ENCODE measurements around the gene KRT72. TPM values are rescaled to one million over a fixed set of nuclear protein-coding genes. Genes with fewer than 3 reads are reported as not detected.

KRT72 gene
- total and polyA plus RNA-seq, 2 of the 13 experiments (the other 11 are each of a cell fraction or from before 2014, with no cell fraction given): not detected

GRCh38 chr12:52649066-52649465 is 47.8 kb upstream of the KRT72 start (continued):
- TF ChIP-seq ZNF687 (CRISPR knock-in tag; IDR thresholded peaks at IDR 0.05) (no peak), ZBTB4 (CRISPR knock-in tag; IDR thresholded peaks at IDR 0.05; ENCODE audit: borderline replicate concordance) (no peak), GATAD1 (CRISPR knock-in tag; IDR thresholded peaks at IDR 0.05) (no peak), ZFAT (CRISPR knock-in tag; conservative IDR thresholded peaks at IDR 0.05) (no peak), SOX13 (IDR thresholded peaks at IDR 0.05) (no peak), SOX13 (CRISPR knock-in tag; conservative IDR thresholded peaks at IDR 0.05 in 1 of 2, IDR thresholded peaks at IDR 0.05 in 1 of 2) (no peak), NCOA2 (CRISPR knock-in tag; IDR thresholded peaks at IDR 0.05) (no peak), ZNF331 (CRISPR knock-in tag; IDR thresholded peaks at IDR 0.05) (no peak)
